BJ (cell line): ENCODE results near the gene CHAMP1. TPM values are rescaled to one million over a fixed set of nuclear protein-coding genes. Genes with fewer than 3 reads are reported as not detected.
A peak's percentile ranks its signal among the peaks of the same experiment; 100 is the strongest.
"Not testable (repeated sequence)": the region's sequence is repeated elsewhere in the genome, so short reads cannot be mapped to it uniquely, and the experiment has no call there.

Experiments used
- CTCF ChIA-PET: fragments of 350-600 bp; formaldehyde crosslinking; extraction: SDS; loops from one replicate; lab custom pipeline; 2021; ENCODE audit warnings: antibody characterized with exemption, inconsistent platforms; lab: Yijun Ruan, JAX
- POLR2A ChIA-PET: fragments of 300-600 bp; sonication (Branson Sonifier 250); formaldehyde crosslinking; extraction: SDS; loops from one replicate; lab custom pipeline; 2021; ENCODE audit warnings: antibody characterized with exemption; lab: Charles Lee
- DNase-seq: peaks from one replicate; pipeline ENCODE4 v3.0.0-alpha.2; 2011; ENCODE audit warnings: low read depth
- H3K27me3 ChIP-seq: 2 replicates; pipeline ENCODE4 v1.6.0; 2011; ENCODE audit warnings: low read length; ENCODE audit not compliant: control insufficient read depth, insufficient read depth
- H3K36me3 ChIP-seq: 2 replicates; pipeline ENCODE4 v1.5.1; 2011; ENCODE audit warnings: low read length; ENCODE audit not compliant: control insufficient read depth, insufficient read depth
- H3K4me3 ChIP-seq: 2 replicates; pipeline ENCODE4 v1.5.1; 2011; ENCODE audit warnings: low read depth, mild to moderate bottlenecking, control low read depth, low read length
- polyA plus RNA-seq: library from polyadenylated mRNA; depleted of rRNA; stranded (reverse); fragments of >200 nt; gene quantifications from 2 replicates; pipeline ENCODE4 v1.2.3, GENCODE V29; 2011
- TF ChIP-seq, protein P1 (sequence below): IDR thresholded peaks from 2 replicates; pipeline ENCODE4 v1.5.1; 2011; ENCODE audit warnings: low read depth, mild to moderate bottlenecking, control low read depth, inconsistent platforms, low read length, moderate library complexity; ENCODE audit not compliant: insufficient read depth

Gene CHAMP1
- polyA plus RNA-seq, 1 experiment = 24.8 TPM

DNA sequence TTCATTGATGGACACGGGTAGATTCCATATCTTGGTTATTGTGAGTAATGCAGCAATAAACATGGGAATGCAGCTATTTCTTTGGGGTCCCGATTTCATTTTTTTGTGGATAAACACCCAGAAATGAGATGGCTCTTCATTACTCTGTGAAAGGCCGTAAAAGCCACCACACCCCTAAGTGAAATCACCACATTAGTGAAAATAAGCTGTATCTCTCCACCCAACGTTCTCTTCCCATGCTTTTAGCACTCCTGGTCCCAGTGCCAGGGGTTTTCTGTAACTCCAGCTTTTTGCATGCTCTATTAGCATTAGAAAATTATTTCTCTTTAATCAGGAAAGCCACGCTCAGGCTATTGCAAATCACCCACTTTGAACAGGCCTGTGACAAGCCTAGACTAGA, 15.8 kb downstream of the CHAMP1 start:
- H3K4me3 ChIP-seq = no peak overlapping the region
- ChIA-PET POLR2A (no interaction called here), CTCF (interaction anchor here (1.0 kb wide), 1 partner anchor 9 kb away, joined by 3 read pairs; no protein-coding TSS in a partner anchor)
- no peaks in the 10 kb centered on the region for H3K27me3 ChIP-seq
- peaks cover 4% of the 10 kb centered on the region for H3K36me3 ChIP-seq
- TF ChIP-seq, protein P1, sequence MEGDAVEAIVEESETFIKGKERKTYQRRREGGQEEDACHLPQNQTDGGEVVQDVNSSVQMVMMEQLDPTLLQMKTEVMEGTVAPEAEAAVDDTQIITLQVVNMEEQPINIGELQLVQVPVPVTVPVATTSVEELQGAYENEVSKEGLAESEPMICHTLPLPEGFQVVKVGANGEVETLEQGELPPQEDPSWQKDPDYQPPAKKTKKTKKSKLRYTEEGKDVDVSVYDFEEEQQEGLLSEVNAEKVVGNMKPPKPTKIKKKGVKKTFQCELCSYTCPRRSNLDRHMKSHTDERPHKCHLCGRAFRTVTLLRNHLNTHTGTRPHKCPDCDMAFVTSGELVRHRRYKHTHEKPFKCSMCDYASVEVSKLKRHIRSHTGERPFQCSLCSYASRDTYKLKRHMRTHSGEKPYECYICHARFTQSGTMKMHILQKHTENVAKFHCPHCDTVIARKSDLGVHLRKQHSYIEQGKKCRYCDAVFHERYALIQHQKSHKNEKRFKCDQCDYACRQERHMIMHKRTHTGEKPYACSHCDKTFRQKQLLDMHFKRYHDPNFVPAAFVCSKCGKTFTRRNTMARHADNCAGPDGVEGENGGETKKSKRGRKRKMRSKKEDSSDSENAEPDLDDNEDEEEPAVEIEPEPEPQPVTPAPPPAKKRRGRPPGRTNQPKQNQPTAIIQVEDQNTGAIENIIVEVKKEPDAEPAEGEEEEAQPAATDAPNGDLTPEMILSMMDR = no peak
- no peak for DNase-seq

DNA sequence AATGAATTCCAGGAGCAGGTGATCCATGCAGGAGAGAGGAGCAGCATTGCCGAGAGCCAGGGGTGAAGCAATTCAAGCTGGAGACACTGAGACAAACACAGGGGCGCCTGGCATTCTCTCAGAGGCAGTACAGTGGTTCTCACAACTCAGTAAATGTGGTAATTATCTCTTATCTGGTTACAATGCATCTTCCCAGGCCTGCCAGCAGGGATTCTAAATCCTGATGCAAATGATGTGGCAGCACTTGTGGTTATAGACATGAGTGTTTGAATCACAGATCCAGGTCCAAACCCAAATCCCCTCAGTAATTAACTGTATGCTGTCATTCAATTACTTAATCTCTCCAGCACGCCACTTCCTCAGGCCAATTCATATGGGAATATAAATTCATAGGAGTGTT, 19.6 kb downstream of the CHAMP1 start:
- H3K4me3 ChIP-seq, POLR2A ChIA-PET, H3K27me3 ChIP-seq, CTCF ChIA-PET, H3K36me3 ChIP-seq, DNase-seq: not testable (repeated sequence)

DNA sequence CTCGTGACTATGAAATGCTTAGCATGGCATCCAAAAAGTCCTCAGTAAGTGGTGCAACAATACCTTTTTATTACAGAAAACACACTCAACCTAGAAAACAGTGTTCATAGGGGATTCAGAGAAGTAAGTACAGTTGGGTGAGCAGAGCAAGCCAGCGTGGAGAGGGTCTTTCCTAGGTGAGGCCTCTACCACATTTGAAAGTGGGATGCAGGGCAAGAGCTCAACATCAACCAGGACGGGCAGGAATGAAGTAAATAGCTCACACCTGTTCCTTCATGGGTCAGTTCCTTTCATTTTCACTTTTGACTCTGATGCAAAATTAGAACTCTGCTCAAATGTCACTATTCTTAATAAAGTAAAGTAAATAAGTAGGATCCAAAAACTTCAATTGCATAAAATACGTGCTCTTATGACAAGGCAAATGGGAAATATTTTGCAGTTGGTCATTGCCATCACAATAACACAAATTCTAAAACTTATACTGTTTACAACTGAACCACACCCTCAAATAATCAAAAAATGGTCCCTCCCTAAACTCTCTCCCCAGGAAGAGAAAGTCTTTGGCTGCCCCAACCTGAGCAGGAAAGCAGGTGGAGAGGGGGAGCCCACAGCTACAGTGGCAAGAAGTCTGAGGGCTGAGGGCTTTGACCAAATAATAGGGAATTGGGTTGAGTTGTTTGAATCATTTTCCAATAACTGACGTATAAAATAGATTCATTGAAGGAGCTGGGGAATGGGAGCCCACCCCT, 20.2 kb downstream of the CHAMP1 start:
- ChIA-PET POLR2A (no interaction called here), CTCF (no interaction called here)
- TF ChIP-seq, protein P1 = no peak
- Histone ChIP-seq H3K4me3 (no peak overlapping the region), H3K27me3 (no peaks in the 10 kb centered on the region), H3K36me3 (no peaks in the 10 kb centered on the region)
- no peak for DNase-seq

DNA sequence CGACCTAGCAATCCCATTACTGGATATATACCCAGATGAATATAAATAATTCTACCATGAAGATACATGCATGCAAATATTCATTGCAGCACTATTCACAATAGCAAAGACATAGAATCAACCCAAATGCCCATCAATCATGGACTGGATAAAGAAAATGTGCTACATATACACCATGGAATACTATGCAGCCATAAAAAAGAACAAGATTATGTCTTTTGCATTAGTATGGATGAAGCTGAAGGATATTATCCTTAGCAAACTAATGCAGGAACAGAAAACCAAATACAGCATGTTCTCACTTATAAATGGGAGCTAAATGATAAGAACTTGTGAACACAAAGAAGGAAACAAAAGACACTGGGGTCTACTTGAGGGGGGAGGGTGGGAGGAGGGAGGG, 22.2 kb downstream of the CHAMP1 start:
- H3K27me3 ChIP-seq, POLR2A ChIA-PET, H3K36me3 ChIP-seq, DNase-seq, H3K4me3 ChIP-seq: not testable (repeated sequence)
- CTCF ChIA-PET = interaction anchor here (1.5 kb wide), 2 partner anchors 10 to 11 kb away, joined by 3 to 5 read pairs; no protein-coding TSS in a partner anchor

DNA sequence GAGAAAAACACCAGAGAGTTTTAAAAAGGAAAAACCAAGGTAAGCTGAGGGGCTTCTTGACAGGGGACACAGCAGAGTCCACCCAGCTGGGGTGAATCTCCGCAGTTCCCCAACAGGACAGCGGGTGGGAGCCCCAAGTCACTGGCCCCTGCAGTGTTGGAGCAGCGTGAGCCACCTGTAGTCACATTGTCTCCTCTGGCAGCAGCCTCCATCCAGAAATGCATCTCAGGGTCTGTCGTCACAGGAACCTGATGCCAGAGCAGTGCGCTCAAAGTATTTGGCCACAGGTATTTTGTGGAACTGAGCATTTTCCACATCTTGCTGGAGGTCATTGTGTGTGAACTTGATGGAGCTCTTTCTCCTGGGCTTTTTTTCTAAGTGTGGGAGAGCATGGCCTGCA, 24.7 kb downstream of the CHAMP1 start:
- H3K4me3 ChIP-seq = no peak overlapping the region
- POLR2A ChIA-PET = no interaction called here
- no peaks in the 10 kb centered on the region for H3K36me3 ChIP-seq
- TF ChIP-seq, protein P1 = no peak
- H3K27me3 ChIP-seq = no peaks in the 10 kb centered on the region
- CTCF ChIA-PET = interaction anchor here (0.9 to 3.4 kb wide), 5 partner anchors 9 to 112 kb away, joined by 3 to 16 read pairs (median 4); no protein-coding TSS in a partner anchor
- no peak for DNase-seq

DNA sequence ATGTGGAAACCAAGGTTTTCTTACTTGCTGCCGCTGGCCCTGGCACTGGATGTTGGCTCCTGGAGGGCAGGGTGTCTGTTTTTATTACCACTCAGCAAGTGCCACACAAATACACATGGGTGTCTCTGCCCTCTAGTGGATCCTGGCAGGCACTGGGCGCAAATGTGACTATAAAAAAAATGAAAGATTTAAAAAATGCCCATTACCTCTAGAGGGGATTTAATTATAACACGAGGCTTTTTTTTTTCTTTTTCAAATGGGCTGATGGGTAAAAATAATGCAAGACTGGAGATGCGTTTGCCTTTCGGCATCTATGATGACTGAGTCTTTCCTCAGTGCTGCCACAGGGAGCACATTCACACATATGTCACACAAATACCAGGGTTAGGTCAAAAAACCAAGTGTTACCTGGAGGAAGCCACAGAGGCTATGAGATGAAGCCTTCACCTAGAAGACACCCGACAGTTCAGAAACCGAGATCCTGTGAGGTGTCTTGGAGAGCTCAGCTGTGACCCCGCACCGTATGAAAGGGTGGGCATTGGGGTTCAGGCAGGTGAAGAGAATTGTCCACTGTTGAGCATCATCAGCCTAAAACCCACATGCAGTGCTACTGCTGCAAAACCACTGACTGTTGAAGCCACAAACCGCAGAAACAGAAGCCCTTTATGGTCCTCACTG, 25.7 kb downstream of the CHAMP1 start:
- DNase-seq = no peak
- CTCF ChIA-PET = interaction anchor here (0.9 to 3.4 kb wide), 7 partner anchors 10 to 113 kb away, joined by 3 to 16 read pairs (median 4); no protein-coding TSS in a partner anchor
- POLR2A ChIA-PET = no interaction called here
- H3K4me3 ChIP-seq = no peak overlapping the region
- H3K27me3 ChIP-seq = no peaks in the 10 kb centered on the region
- H3K36me3 ChIP-seq = no peaks in the 10 kb centered on the region
- TF ChIP-seq, protein P1 = peak; percentile 75
